Measurements from ENCODE around the gene ASB6. TPM values are rescaled to one million over a fixed set of nuclear protein-coding genes. Genes with fewer than 3 reads are reported as not detected.
A peak's percentile ranks its signal among the peaks of the same experiment; 100 is the strongest.

Gene ASB6
- total and polyA plus RNA-seq, 2 of the 13 experiments (the other 11 are each of a cell fraction or from before 2014, with no cell fraction given): 8.2 to 8.4 TPM

GRCh38 chr9:129626625-129627284 lies 15.2 kb downstream of the ASB6 start (continued):
- TF ChIP-seq, protein P1, sequence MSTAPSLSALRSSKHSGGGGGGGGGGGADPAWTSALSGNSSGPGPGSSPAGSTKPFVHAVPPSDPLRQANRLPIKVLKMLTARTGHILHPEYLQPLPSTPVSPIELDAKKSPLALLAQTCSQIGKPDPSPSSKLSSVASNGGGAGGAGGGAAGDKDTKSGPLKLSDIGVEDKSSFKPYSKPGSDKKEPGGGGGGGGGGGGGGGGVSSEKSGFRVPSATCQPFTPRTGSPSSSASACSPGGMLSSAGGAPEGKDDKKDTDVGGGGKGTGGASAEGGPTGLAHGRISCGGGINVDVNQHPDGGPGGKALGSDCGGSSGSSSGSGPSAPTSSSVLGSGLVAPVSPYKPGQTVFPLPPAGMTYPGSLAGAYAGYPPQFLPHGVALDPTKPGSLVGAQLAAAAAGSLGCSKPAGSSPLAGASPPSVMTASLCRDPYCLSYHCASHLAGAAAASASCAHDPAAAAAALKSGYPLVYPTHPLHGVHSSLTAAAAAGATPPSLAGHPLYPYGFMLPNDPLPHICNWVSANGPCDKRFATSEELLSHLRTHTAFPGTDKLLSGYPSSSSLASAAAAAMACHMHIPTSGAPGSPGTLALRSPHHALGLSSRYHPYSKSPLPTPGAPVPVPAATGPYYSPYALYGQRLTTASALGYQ (CRISPR knock-in tag; IDR thresholded peaks at IDR 0.05): 0 out of 2 replicates have a peak, but pooled peaks have one; percentile 23
- no peak for TF ChIP-seq TIGD3 (CRISPR knock-in tag; IDR thresholded peaks at IDR 0.05; ENCODE audit: borderline replicate concordance)
- TF ChIP-seq ZBTB37 (CRISPR knock-in tag; IDR thresholded peaks at IDR 0.05): no peak
- TF ChIP-seq ZNF720 (CRISPR knock-in tag; IDR thresholded peaks at IDR 0.05): no peak
- TF ChIP-seq TARDBP (CRISPR knock-in tag; IDR thresholded peaks at IDR 0.05): no peak
- no peak for TF ChIP-seq CAMTA2 (CRISPR knock-in tag; IDR thresholded peaks at IDR 0.05; ENCODE audit: borderline replicate concordance)
- TF ChIP-seq, protein P2, sequence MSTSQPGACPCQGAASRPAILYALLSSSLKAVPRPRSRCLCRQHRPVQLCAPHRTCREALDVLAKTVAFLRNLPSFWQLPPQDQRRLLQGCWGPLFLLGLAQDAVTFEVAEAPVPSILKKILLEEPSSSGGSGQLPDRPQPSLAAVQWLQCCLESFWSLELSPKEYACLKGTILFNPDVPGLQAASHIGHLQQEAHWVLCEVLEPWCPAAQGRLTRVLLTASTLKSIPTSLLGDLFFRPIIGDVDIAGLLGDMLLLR (CRISPR knock-in tag; IDR thresholded peaks at IDR 0.05): no peak
- TF ChIP-seq GPBP1L1 (CRISPR knock-in tag; IDR thresholded peaks at IDR 0.05): no peak
- TF ChIP-seq TAF1 (CRISPR knock-in tag; IDR thresholded peaks at IDR 0.05): no peak; the same call in 1 of the 2 replicates
- peak; percentile 62; the same call in 1 of the 2 replicates for TF ChIP-seq ZNF501 (CRISPR knock-in tag; IDR thresholded peaks at IDR 0.05)
- no peak for TF ChIP-seq LCORL (IDR thresholded peaks at IDR 0.05)
- TF ChIP-seq LCORL (CRISPR knock-in tag; IDR thresholded peaks at IDR 0.05): no peak; the same call in 1 of the 2 replicates
- TF ChIP-seq HES4 (CRISPR knock-in tag; IDR thresholded peaks at IDR 0.05; ENCODE audit: borderline replicate concordance): no peak
- TF ChIP-seq GATAD2A (CRISPR knock-in tag; IDR thresholded peaks at IDR 0.05): no peak
- no peak for TF ChIP-seq E2F2 (CRISPR knock-in tag; IDR thresholded peaks at IDR 0.05; ENCODE audit: borderline replicate concordance)
- TF ChIP-seq ZC3H13 (CRISPR knock-in tag; IDR thresholded peaks at IDR 0.05): no peak
- 0 out of 2 replicates have a peak, but pooled peaks have one; percentile 65 for TF ChIP-seq ZFP91 (CRISPR knock-in tag; IDR thresholded peaks at IDR 0.05; ENCODE audit: borderline replicate concordance)
- peak; percentile 46 for TF ChIP-seq ZFY (CRISPR knock-in tag; IDR thresholded peaks at IDR 0.05)
- TF ChIP-seq ZFP1 (CRISPR knock-in tag; IDR thresholded peaks at IDR 0.05): no peak
- TF ChIP-seq KLF9 (CRISPR knock-in tag; IDR thresholded peaks at IDR 0.05; ENCODE audit: low read depth): no peak
- TF ChIP-seq BORCS8-MEF2B (CRISPR knock-in tag; IDR thresholded peaks at IDR 0.05): no peak
